NB4 (cell line): Measurements from ENCODE around the gene PPFIA4.
A peak's percentile ranks its signal among the peaks of the same experiment; 100 is the strongest.
"Not testable (repeated sequence)": the region's sequence is repeated elsewhere in the genome, so short reads cannot be mapped to it uniquely, and the experiment has no call there.

ENCODE experiments used
- DNase-seq: peaks from one replicate; pipeline ENCODE4 v3.0.0; 2010; ENCODE audit warnings: low read depth
- H3K4me3 ChIP-seq: one replicate; pipeline ENCODE4 v1.5.1; 2011; ENCODE audit warnings: mild to moderate bottlenecking, low read depth, low read length, moderate library complexity
- CTCF ChIP-seq: IDR thresholded peaks from one replicate; pipeline ENCODE4 v1.5.1; 2012; ENCODE audit warnings: low read depth, low read length
- MAX ChIP-seq: IDR thresholded peaks from 2 replicates; pipeline ENCODE4 v1.6.1; 2011; ENCODE audit warnings: low read depth, low read length
- MYC ChIP-seq: IDR thresholded peaks from 2 replicates; pipeline ENCODE4 v1.6.1; 2011; ENCODE audit warnings: low read depth, low read length
- POLR2A ChIP-seq: IDR thresholded peaks from 2 replicates; pipeline ENCODE4 v1.6.1; 2011; ENCODE audit warnings: mild to moderate bottlenecking; ENCODE audit not compliant: insufficient read length; ENCODE audit errors: extremely low read depth

Gene PPFIA4

GRCh38 chr1:203026031-203026665 lies at the start of gene PPFIA4:
Gene PPFIA4, plus strand, starts transcription at chr1:203026491. Its CDS starts 12,518 bp downstream, at chr1:203039009.
- DNase-seq = peak; percentile 75
- TF ChIP-seq CTCF (no peak), POLR2A (no peak), MYC (no peak), MAX (no peak)
- peak within 1 kb of the TSS; percentile 51 for H3K4me3 ChIP-seq

- peak; percentile 59 for DNase-seq
- no peak for TF ChIP-seq MAX
- TF ChIP-seq CTCF = no peak
- TF ChIP-seq MYC = no peak
- TF ChIP-seq POLR2A = no peak
- H3K4me3 ChIP-seq = no peak overlapping the region
These were observed 49.7 kb upstream of the PPFIA4 start for GRCh38 chr1:202976633-202977032.

- H3K4me3 ChIP-seq = no peak overlapping the region
- no peak for DNase-seq
- TF ChIP-seq MAX (no peak), CTCF (no peak), POLR2A (no peak), MYC (no peak)
These were observed 46.8 kb upstream of the PPFIA4 start for GRCh38 chr1:202979459-202979858.

- no peak overlapping the region for H3K4me3 ChIP-seq
- DNase-seq = no peak
- no peak for TF ChIP-seq MYC
- TF ChIP-seq POLR2A = no peak
- TF ChIP-seq CTCF = no peak
These were observed 44.4 kb upstream of the PPFIA4 start for GRCh38 chr1:202981939-202982338.

- no peak overlapping the region for H3K4me3 ChIP-seq
- DNase-seq = peak; percentile 27
- TF ChIP-seq POLR2A = no peak
- no peak for TF ChIP-seq MYC
- no peak for TF ChIP-seq CTCF
- TF ChIP-seq MAX = no peak
These were observed 43.4 kb upstream of the PPFIA4 start for GRCh38 chr1:202982715-202983430.

GRCh38 chr1:202986120-202986519 lies 40.2 kb upstream of the PPFIA4 start:
- DNase-seq, H3K4me3 ChIP-seq: not testable (repeated sequence)
